SK-N-DZ (cell line): ENCODE data around the gene ADORA1.

Source experiments
- DNase-seq: peaks from one replicate; pipeline ENCODE4 v3.0.0-alpha.2; 2015; ENCODE audit warnings: low spot score

Gene ADORA1

GRCh38 chr1:203172184-203173010, 44.9 kb downstream of the ADORA1 start:
- peak; percentile 22 for DNase-seq

DNA sequence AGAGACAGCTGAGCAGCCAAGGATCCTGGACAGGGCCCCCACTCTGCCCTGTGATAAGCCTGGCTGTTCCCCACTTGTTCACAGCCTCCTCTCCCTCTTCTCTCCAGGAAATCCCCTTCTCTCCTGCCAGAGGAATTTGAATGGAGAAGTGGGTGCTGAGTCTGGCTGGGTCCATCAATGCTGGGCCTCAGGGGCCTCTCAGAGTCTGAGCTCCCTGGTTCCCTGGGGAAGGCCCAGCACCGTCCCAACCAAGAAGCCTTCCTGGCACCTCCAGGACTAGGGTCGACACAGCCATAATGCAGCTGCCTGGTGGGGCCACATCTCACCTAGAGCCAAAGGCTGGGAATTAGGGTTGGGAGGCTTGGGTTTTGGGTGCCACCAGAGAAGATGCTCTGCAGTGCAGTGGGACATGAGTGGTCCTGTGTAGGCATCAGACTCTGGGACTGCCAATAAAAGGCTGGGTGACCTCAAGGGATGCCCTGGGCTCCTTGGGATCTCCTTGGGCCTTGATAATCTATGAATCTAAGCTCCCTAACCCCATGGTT, 45.6 kb downstream of the ADORA1 start:
- DNase-seq = no peak

DNA sequence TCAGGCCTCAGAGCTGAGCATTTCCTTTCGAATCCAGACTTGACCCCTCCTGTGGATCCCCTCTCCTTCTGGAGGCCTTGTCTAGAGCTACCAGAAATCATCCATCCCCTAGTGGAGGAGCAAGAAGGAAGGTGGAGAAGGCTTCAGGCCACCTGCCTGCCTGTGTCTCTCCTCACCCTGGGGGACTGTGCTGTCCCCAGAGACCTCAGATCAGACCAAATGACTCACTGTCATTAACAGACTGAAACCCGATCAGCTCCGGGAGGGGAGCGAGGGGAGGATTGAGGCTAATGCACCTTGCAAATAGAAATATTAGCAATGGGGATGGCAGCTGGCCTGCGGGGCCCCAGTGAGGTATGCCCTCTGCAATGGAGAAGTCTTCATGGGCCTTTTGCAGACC, 46.0 kb downstream of the ADORA1 start:
- peak; percentile 24 for DNase-seq

GRCh38 chr1:203174324-203174985, 46.9 kb downstream of the ADORA1 start:
- no peak for DNase-seq

- DNase-seq = no peak
Observed at GRCh38 chr1:203175237-203175826, 47.8 kb downstream of the ADORA1 start, which contains the start of gene MYBPH. MYBPH (minus strand) TSS chr1:203175826; CDS start chr1:203175755, 71 bp downstream.

GRCh38 chr1:203175827-203176241, 48.3 kb downstream of the ADORA1 start:
- no peak for DNase-seq

DNA sequence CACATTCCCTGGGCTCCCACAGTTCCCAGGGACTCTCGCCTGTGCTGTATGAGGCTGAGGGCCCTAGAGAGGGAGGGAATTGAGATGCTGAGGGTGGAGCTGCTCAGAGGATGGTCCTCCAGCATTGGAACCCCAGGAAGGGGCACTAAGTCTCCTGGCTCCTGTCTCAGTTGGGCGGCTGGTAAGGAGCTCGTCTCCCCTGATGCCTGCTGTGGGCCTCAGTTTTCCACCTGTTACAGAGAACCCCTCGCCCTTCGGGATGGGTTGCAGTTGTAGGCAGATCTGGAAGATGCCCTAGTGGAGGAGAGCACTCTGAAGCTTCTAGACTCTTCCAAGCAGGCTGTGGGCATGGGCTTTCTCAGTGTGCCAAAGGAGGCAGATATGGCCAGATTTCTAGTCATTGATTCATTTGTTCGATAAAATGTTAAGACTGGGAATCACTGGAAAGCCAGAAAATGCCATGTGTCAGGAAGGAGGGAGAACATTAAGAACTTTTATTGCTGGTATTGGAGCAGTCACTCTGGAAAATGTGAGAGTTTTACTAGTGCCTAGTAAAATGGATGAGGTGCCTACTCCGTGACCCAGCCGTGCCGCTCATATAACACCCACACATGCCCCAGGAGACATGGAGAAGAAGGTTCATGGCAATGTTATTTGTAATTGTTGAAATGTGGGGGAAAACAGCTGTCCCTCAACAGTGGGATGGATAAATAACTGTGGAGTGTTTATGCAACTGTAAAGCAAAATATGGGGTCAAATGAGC, 48.9 kb downstream of the ADORA1 start:
- no peak for DNase-seq

DNA sequence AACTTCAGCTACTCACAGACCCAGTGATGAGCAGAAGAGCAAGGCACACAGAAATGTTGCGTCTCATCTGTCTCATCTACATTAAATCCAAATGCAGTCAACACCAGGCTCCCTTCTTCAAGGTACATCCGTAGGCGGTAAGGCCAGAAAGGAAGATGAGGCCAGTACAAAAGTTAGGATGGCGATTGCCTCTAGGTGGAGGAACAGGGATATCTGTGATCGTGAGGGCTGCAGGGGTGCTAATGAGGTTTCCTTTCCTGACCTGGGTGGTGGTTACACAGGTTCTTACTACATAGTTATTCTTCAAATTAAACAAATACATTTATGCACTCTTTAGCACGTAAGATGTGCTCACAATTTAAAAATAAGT, 49.5 kb downstream of the ADORA1 start:
- no peak for DNase-seq

DNA sequence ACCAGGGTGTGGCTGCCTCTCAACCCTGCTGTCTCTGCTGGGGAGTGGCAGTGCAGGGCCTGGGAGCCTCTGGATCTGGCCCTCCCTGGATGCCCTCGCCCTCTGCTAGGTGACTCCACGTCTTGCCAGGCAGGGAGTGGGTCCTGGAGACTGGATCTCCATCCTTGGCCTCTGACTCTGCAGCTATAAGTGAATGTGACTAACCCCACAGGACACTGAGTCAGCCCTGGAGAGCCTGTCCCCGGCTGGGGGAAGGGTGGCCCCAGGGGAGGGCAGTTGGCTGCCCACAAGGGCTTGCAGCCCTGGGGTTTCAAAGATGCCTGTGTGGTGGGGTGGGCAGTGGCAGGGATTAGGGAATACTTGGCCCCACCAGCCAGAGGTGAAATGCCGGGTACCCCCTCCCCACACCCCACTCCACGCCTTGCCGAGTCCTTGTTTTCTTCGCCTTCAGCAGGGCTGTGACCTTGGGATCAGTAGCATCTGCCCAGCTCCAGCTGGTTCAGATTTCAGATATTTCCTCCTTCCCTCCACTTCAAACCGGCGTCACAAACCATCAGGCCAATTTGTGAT, 50.0 kb downstream of the ADORA1 start:
- DNase-seq = no peak

- DNase-seq = no peak
Observed at GRCh38 chr1:203178083-203178482, 50.6 kb downstream of the ADORA1 start.

- no peak for DNase-seq
Observed at GRCh38 chr1:203178821-203179666, 51.5 kb downstream of the ADORA1 start.

GRCh38 chr1:203179667-203180005, 52.1 kb downstream of the ADORA1 start:
- no peak for DNase-seq

DNA sequence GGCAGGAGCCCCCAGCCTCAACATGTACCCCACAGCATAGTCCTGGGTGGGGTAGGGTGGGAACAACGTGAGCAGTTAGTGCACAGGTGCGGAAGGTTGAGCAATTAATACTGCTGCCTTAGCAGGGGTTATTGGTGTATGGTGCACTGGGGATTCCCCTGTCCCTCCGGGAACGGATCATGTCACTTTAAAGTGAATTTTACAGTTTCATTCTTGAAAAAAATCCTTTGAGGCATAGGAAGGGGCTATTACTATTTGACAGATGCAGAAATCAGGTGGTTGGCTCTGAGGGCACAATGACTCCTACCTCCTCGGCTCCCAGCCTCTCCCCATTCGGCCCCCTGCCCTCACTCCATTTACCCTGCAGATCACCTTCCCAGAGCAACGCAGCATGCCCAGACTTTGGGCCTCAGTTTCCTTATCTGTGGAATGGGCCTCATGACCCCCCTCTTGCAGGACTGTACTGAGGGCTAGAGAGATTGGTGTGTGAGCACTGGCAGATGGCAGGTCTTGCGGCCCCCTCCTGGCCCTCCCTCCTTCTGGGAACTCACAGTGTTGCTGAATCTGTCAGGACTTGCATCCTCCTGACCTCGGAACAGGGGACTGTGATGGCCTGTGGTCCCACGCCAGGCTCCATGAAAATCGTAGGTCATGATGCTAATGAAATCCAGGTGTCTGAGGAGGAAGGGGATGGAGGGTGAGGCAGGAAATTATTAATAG, 53.2 kb downstream of the ADORA1 start:
- DNase-seq = no peak

- DNase-seq = no peak
Observed at GRCh38 chr1:203181586-203182386, 54.3 kb downstream of the ADORA1 start.

GRCh38 chr1:203182387-203182953, 54.9 kb downstream of the ADORA1 start:
- DNase-seq = no peak

DNA sequence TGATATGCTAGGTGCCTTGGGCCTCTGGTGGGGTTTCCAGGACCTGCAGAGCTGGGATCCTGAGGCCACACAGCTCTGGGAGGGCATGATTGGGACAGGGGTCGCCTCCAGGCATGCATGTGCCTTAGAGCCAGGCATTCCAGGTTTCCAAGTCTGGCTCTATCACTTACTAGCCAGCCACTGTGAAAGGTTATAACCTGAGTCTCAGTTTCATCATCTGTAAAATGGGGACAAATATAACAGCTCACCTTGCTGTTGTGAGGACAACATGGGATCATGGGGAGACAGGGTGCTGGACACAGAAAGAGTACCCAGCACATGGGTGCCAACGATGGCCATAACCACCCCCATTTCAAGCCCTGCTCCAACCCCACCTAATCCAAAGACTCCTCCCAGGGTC, 56.3 kb downstream of the ADORA1 start:
- DNase-seq = no peak

DNA sequence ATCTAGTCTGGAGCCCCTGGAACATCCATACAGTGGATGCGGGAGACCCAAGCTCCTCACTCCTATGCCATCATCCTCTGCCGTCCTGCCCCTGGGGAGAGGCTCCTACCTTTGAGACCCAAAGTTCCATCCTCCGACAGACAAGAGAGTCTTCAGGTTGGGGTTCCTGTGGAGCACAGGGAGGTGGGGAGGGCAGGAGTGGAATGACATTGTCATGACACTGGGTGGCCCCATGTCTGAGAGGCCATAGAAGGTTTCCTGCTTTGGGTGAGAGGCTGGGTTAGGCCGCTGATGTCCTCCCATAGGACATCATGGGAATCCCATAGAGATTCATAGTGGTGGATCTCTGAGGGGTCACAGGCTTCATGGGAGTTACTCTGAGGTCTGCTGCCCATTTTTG, 56.9 kb downstream of the ADORA1 start:
- no peak for DNase-seq

DNA sequence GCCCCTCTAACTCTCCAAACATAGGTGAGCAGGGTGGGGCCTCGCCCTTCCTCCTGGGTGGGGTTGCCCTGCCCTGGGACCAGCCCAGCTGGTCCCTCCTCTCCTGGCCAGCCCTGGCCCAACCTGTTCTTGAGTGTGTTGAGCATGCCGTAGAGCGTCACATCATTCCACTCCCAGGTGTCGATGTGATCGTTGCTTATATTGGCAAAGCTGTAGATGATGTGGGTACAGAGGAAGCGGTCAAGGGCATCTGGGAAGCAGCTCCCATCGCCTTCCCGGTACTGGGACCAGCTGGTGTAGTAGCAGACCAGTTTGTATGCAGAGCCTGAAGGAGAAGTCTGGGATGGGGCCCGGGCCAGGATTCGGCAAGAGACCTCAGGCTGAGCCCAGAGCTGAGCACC, 57.5 kb downstream of the ADORA1 start:
- no peak for DNase-seq

DNA sequence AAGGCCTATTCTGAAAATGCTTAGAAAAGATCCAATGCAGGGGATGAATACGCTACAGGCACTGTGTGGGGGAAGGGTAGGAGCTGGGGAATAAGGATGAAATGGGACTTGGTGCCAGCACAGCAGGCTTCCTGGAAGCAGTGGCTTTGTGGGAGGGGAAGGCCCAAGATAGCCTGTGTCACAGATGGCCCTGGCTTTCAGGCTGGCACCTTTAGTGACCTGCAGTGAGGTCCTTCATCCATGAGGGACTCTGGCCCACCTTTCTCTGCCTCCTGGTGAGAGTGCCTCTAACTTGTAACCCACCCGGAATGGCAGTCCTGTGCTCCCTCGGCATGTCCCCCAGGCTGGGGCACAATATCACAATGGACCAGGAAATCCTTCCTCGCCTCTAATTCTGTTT, 58.1 kb downstream of the ADORA1 start:
- no peak for DNase-seq
